Neural cell (in vitro differentiated cells): Measurements from ENCODE around the gene USP22.
"Not testable (repeated sequence)": the region's sequence is repeated elsewhere in the genome, so short reads cannot be mapped to it uniquely, and the experiment has no call there.

Experiments used
- EP300 ChIP-seq: fragments of 450-650 bp; conservative IDR thresholded peaks from 2 replicates; pipeline ENCODE4 v1.6.1; 2014; ENCODE audit warnings: antibody characterized with exemption, mild to moderate bottlenecking, moderate library complexity; ENCODE audit not compliant: poor library complexity, severe bottlenecking
- EZH2 ChIP-seq: fragments of 200-600, 300-800 bp; shearing (Covaris generic), sonication (generic); IDR thresholded peaks from 2 replicates; pipeline ENCODE4 v1.6.1; 2014; ENCODE audit warnings: antibody characterized with exemption, low read length, borderline replicate concordance, mild to moderate bottlenecking; ENCODE audit not compliant: insufficient read depth, poor library complexity, severe bottlenecking
- MXI1 ChIP-seq: fragments of 450-650 bp; conservative IDR thresholded peaks from 2 replicates; pipeline ENCODE4 v1.6.1; 2014; ENCODE audit warnings: antibody characterized with exemption, mild to moderate bottlenecking; ENCODE audit not compliant: poor library complexity, severe bottlenecking
- POLR2AphosphoS5 ChIP-seq: IDR thresholded peaks from 2 replicates; pipeline ENCODE4 v1.6.1; 2012
- RAD21 ChIP-seq: fragments of 450-650 bp; conservative IDR thresholded peaks from 2 replicates; pipeline ENCODE4 v1.6.1; 2014; ENCODE audit warnings: antibody characterized with exemption, mild to moderate bottlenecking, moderate library complexity
- REST ChIP-seq: IDR thresholded peaks from 2 replicates; pipeline ENCODE4 v1.6.1; 2012; ENCODE audit warnings: borderline replicate concordance
- SMC3 ChIP-seq: fragments of 450-650 bp; conservative IDR thresholded peaks from 2 replicates; pipeline ENCODE4 v1.6.1; 2014; ENCODE audit warnings: antibody characterized with exemption, mild to moderate bottlenecking, moderate library complexity; ENCODE audit not compliant: poor library complexity
- TAF1 ChIP-seq: IDR thresholded peaks from 2 replicates; pipeline ENCODE4 v1.6.1; 2012; ENCODE audit warnings: low read depth
- TF ChIP-seq, protein P1 (sequence below): fragments of 450-650 bp; IDR thresholded peaks from 2 replicates; pipeline ENCODE4 v1.5.1; 2014; ENCODE audit warnings: antibody characterized with exemption, mild to moderate bottlenecking, moderate library complexity; ENCODE audit not compliant: poor library complexity, severe bottlenecking

DNA sequence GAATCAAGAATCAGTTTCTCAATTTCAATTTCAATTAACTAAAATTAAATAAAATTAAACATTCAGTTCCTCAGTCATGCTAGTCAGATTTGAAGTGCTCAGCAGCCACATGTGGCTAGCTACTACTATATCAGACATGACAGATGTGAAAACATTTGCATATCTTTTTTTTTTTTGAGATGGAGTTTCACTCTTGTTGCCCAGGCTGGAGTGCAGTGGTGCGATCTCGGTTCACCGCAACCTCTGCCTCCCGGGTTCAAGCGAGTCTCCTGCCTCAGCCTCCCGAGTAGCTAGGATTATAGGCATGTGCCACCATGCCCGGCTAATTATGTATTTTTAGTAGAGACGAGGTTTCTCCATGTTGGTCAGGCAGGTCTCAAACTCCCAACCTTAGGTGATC, 10.2 kb upstream of the USP22 start:
- TF ChIP-seq RAD21, TAF1, EZH2, EP300, POLR2AphosphoS5, REST, MXI1, SMC3: not testable (repeated sequence)
- TF ChIP-seq, protein P1, sequence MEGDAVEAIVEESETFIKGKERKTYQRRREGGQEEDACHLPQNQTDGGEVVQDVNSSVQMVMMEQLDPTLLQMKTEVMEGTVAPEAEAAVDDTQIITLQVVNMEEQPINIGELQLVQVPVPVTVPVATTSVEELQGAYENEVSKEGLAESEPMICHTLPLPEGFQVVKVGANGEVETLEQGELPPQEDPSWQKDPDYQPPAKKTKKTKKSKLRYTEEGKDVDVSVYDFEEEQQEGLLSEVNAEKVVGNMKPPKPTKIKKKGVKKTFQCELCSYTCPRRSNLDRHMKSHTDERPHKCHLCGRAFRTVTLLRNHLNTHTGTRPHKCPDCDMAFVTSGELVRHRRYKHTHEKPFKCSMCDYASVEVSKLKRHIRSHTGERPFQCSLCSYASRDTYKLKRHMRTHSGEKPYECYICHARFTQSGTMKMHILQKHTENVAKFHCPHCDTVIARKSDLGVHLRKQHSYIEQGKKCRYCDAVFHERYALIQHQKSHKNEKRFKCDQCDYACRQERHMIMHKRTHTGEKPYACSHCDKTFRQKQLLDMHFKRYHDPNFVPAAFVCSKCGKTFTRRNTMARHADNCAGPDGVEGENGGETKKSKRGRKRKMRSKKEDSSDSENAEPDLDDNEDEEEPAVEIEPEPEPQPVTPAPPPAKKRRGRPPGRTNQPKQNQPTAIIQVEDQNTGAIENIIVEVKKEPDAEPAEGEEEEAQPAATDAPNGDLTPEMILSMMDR: not testable (repeated sequence)
